HG02571 (cell line): ENCODE data around the gene HBP1.
"Not testable (repeated sequence)": the region's sequence is repeated elsewhere in the genome, so short reads cannot be mapped to it uniquely, and the experiment has no call there.

Experiments used
- ATAC-seq: cut with Tn5 transposase; IDR thresholded peaks from one replicate; pipeline ENCODE4 v1.9.1; 2021; ENCODE audit warnings: mild to moderate bottlenecking, moderate library complexity; ENCODE audit not compliant: unreplicated experiment

HBP1 gene

DNA sequence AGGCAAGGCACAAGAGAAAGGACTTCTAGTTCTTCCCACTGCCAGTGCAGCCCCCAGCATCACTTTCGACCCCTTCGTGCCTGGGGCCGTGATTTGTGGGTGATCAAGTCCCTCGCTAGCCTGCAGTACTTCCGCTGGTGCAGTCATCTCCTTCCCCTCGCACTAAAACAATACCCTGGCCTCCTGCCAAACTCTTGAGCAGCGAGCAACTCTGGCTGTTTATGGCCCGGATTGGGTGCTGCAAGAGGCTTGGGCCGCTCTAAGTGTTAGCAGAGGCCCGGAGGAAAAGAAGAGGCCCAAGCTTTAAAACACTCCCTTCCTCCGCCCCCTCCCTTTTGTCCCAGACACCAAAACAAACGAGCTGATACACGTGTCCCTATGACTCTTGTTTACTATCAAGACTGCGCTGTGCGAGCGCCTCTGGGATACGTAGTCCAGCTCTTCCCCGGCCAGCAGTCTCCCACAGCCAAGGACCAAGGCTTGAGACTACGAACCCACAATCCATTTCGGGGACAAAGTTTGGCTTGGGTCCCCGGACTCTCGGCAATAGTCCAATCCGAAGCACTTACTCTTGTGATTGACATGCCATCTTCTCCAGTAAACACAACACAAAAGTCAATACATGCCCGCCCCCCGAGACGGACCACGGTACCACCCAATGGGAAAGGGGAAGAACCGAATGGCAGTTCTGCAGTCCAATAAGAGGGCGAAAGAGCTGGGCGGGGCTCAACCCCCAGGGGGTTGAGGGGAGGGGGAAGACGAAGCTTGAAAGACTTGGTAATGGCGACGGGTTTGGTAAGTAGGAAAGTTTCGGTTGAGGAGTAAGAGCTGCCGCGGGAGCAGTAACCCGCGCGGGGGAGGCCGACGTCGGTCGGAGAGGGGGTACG is at the start of gene HBP1:
TSS of gene HBP1 (plus strand) at position 771 of the 887 bp plus-strand sequence. CDS start 10,891 bp downstream, outside the sequence.
- ATAC-seq, result peak; percentile 86

GRCh38 chr7:107119376-107120105 is 49.3 kb upstream of the HBP1 start:
- ATAC-seq, result no peak

- ATAC-seq, result no peak
These were observed 46.3 kb upstream of the HBP1 start for GRCh38 chr7:107122486-107122911.

GRCh38 chr7:107123392-107123791 is 45.4 kb upstream of the HBP1 start:
- ATAC-seq, result no peak

- ATAC-seq, result no peak
These were observed 43.3 kb upstream of the HBP1 start for GRCh38 chr7:107125475-107125874.

GRCh38 chr7:107128217-107128616 is 40.6 kb upstream of the HBP1 start:
- ATAC-seq, result no peak

DNA sequence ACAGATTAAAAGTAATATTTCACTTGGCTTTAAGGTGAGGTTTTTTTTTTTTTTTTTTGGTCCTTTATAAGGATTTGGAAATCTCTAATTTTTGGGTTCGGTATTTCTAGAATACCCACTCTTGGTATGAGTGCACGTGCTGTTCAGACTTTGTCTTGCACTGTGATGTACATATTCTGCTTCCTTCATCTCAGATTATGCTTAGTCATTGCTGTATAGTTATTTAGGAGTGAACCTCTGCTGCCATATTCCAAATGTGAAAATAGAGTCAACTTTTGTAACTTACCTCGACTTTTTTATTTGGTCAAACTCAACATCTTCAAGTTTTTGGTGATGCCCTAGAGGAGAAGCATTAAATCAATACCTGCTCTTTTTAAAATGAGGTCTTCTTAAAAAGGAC is 40.1 kb upstream of the HBP1 start:
- no peak for ATAC-seq

DNA sequence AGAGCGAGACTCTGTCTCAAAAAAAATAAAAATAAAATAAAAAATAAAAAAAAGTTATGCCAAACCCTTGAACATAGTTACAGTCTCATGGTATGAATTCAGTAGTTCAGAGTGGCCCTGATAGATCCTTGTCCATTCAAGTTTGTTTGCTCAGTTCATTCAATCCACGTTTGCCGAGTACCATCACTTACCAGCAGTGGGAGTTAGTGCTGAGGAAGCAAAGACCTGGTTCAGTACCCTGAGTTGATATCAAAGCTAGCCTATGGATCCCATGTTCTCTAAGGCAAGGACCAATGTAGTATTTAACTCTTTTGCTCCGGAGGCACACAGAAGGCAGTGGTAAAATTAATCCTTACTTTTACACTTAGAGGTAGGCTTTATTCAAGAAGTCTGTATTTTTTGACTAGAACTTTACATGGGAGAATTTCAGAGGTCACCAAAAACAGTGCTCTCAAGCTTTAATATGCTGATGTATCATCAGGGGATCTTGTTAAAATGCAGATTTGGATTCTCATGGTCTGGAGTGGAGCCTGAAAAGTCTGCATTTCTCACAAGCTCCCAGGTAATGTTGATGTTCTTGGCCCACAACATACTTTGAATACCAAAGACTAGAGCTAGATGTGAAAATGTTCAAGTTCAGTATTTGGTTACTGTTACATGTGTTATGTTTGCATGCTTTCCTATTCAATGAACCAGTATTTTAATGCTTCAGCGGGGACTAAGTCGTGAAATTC is 38.1 kb upstream of the HBP1 start:
- no peak for ATAC-seq

GRCh38 chr7:107133396-107133795 is 35.4 kb upstream of the HBP1 start:
- ATAC-seq, result no peak

DNA sequence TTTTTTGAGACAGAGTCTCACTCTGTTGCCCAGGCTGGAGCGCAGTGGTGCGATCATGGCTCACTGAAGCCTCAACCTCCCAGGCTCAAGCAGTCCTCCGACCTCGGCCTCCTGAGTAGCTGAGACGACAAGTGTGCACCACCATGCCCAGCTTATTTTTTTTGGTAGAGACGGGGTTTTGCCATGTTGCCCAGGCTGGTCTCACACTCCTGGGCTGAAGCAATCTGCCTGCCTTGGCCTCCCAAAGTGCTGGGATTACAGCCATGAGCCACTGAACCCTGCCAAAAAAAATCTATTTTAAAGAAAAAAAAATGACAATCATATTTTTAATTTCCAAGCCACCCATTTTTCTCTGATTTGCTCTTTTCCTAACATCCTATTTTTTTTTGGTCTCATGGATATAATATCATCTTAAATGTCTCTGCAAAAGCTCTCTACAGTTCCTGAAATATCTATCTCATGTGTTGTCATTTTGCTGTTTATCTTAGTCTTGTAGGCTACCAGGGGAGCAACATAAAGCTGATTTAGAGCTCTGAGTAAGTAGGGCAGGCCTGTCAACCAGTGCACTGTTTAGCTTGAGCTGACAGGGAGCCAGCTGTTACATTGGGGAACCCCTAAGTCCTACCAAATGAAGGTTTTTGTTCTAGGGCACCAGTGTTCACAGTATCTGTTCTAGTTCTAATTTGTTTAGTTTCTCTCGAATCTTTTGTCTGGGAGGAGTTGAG is 29.9 kb upstream of the HBP1 start:
- no peak for ATAC-seq

DNA sequence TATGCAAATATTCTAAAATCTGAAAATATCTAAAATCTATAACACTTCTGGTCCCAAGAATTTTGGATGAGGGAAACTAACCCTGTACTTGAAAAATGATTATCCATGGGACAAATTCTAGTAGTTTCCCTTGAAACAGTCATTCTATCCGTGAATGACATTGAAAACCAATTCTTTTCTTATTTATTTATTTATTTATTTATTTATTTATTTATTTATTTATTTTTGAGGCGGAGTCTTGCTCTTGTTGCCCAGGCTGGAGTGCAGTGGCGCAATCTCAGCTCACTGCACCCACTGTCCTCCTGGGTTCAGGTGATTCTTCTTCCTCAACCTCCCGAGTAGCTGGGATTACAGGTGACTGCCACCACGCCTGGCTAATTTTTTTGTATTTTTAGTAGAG is 24.9 kb upstream of the HBP1 start:
- not testable (repeated sequence) for ATAC-seq

DNA sequence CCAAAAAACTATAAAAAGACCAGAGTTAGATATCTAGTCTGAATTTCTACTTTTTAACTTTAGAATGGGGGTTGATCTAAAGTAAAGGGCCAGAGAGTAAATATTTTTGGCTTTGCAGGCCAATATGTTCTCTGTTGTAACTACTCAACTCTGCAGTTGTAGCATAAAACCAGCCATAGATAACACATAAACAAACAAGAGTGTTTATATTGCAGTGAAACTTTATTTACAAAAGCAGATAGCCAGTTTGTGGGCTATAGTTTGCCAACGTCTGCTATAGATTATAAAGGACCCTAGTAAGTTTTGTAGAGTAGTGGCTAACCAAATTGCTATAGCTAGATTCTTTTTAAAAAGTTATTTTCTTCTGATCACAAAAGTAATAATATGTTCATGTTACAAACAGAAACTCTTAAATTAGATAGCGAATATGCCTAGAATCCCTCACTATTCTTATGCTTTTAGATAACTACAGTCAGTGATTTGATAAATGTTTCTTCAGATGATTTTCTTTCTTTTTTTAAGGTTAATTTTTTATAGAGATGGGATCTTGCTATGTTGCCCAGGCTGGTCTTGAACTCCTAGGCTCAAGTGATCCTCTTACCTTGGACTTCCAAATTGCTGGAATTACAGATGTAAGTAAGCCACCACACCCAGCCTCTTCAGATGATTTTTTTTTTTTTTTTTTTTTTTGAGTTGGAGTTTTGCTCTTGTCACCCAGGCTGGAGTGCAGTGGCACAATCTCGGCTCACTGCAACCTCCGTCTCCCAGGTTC is 23.6 kb upstream of the HBP1 start:
- no peak for ATAC-seq

DNA sequence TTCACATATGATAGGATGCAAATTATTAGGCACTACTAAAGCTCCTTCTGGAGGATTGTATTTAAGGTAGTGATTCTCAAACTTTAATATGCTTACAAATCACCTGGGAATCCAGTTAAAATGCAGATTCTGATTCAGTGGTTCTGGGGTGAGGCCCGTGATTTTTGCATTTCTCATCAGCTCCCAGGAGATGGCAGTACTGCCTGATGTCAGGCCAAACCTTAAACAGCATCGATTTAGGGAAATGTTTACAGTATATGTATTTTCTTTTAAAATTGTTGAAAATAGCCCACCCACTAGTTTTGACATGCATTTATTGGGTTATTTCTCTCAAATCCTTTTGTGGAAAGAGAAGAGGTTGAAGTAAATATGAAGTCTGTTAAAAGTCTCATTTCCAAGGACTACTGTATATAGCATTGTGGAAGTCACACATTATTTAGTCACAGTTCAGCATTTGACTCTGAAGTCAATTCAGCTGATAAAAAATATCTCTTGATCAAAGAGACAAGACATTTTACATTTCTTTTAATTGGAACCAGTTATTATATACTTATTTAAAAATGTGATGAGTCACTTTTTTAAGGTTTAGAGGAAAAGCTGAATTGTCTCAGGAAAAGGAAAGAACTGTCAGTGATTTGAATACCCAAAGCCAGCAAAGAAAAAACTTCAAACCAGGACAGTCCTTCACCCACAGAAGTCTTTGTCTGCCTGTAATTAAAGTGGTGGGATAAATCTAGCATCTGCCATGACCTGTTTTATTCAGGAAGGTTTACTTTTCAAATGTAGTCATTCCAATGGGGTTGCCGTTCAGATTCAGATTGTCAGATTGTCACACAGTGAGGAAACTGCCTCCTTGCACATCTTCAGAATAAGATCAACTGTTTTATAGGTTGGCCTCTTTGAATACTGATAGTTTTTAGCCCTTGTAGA is 21.1 kb upstream of the HBP1 start:
- no peak for ATAC-seq

DNA sequence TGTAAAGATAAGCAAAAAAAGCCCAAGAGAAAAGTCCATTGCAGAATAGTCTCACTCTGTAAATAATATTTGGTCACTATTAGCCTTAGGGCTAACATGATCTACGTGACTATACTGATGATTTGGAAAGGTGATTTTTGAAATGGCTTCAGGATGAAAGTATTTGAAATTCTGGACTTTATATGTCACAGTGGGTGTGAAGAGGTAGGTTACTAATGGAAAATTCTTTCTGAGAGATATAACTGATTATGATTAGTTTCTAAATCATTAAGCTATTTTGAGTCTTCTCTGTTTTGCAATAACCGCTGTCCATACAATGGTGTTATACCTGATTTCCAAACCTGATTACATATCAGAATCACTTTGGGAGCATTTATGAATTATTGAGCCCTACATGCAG is 20.1 kb upstream of the HBP1 start:
- no peak for ATAC-seq

DNA sequence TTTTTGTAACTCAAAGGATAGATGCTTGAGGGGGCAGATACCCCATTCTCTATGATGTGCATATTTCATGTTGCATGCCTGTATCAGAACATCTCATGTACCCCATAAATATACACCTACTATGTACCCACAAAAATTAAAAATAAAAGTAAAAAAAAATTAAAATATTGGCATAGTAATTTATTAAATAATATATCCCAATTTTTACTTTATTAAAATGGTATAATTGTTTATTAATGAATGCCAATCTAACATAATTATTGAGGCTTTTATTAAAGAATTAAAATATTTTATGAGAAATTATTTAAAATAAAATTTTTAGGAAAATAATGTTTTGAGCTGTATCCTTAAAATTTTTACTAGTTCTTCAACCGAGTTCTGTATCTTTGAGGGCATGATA is 18.9 kb upstream of the HBP1 start:
- no peak for ATAC-seq

DNA sequence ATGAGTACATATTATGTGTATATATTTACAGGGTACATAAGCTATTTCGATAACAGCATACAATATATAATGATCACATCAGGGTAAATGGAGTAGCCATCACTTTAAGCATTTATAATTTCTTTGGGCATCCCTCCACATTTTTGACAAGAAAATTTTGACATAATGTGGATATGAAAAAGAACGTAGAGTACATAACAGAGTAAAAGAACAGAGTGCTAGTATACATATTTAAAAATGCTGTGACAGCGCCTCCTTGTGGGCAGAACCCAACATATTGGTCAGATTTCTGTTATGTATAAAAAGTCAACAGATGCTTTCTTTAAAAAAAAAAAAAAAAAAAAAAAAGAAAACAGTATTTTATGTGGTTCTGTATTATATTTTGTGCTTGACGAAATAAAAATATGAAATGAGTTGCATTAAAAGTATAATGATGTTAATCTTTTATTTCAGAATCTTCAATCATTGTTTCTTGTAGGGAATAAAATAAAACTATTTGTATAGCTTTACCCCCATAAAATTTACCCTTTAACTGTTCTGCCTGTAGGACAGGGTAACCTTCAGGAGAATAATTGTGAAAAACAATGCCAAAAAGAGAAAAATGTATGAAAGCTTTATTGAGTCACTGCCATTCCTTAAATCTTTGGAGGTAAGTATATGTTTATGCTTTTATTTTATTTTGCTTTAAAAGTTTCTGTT is 18.3 kb upstream of the HBP1 start:
- ATAC-seq, result no peak

- no peak for ATAC-seq
These were observed 17.3 kb upstream of the HBP1 start for GRCh38 chr7:107151538-107151937.

DNA sequence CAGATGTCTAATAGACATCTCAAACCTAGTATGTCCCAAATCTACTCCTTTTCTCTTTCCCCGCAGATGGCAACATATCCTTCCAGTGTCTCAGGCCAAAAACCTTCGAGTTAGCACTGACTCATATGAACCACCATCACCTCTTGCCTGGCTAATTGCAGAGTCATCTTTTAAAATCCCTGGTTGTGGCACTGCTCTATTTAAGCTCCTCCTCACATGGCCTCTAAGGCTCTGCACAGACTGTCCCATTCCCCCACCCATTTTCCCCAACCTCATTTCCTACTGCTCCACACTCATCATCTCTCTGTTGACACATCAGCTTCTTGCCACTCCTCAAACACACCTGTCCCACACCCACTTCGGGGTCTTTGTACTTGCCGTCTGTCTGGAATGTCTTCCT is 16.8 kb upstream of the HBP1 start:
- ATAC-seq, result no peak
